ENCODE measurements around the gene CRYAB.

GRCh38 chr11:111934306-111934705 is 22.7 kb upstream of the CRYAB start:
- no peak for TF ChIP-seq ESRRA (IDR thresholded peaks at IDR 0.05; ENCODE audit: borderline replicate concordance, low read length)
- TF ChIP-seq, protein P1, sequence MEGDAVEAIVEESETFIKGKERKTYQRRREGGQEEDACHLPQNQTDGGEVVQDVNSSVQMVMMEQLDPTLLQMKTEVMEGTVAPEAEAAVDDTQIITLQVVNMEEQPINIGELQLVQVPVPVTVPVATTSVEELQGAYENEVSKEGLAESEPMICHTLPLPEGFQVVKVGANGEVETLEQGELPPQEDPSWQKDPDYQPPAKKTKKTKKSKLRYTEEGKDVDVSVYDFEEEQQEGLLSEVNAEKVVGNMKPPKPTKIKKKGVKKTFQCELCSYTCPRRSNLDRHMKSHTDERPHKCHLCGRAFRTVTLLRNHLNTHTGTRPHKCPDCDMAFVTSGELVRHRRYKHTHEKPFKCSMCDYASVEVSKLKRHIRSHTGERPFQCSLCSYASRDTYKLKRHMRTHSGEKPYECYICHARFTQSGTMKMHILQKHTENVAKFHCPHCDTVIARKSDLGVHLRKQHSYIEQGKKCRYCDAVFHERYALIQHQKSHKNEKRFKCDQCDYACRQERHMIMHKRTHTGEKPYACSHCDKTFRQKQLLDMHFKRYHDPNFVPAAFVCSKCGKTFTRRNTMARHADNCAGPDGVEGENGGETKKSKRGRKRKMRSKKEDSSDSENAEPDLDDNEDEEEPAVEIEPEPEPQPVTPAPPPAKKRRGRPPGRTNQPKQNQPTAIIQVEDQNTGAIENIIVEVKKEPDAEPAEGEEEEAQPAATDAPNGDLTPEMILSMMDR (IDR thresholded peaks at IDR 0.05), result no peak
- no peak for TF ChIP-seq ATOH8 (CRISPR knock-in tag; IDR thresholded peaks at IDR 0.05; ENCODE audit: low read depth)
- no peak for TF ChIP-seq ZFP36 (IDR thresholded peaks at IDR 0.05; ENCODE audit: borderline replicate concordance, partially characterized antibody)
- TF ChIP-seq POLR2A (IDR thresholded peaks at IDR 0.05; ENCODE audit: low read length), result no peak
- TF ChIP-seq MAX (IDR thresholded peaks at IDR 0.05), result no peak
- no peak for TF ChIP-seq JUNB (IDR thresholded peaks at IDR 0.05)

Data from A549 (cell line).